H9 (cell line): ENCODE results near the gene FBXO2. TPM values are rescaled to one million over a fixed set of nuclear protein-coding genes. Genes with fewer than 3 reads are reported as not detected.

Experiments
- DNase-seq: peaks from one replicate; pipeline ENCODE4 v3.0.0-alpha.2; 2017
- H2AFZ ChIP-seq: one replicate; pipeline ENCODE4 v1.6.1; 2013; ENCODE audit warnings: mild to moderate bottlenecking, low read length, control low read depth, moderate library complexity
- H2AK5ac ChIP-seq: 2 replicates; pipeline ENCODE4 v1.6.1; 2013; ENCODE audit warnings: low read length, control low read depth, mixed read lengths; ENCODE audit not compliant: insufficient read length
- H2BK120ac ChIP-seq: one replicate; pipeline ENCODE4 v1.6.1; 2013; ENCODE audit warnings: low read depth, mild to moderate bottlenecking, low read length, control low read depth, inconsistent platforms; ENCODE audit not compliant: poor library complexity, severe bottlenecking
- H2BK12ac ChIP-seq: 2 replicates; pipeline ENCODE4 v1.6.1; 2013; ENCODE audit warnings: low read length, control low read depth, mixed read lengths, low read depth; ENCODE audit not compliant: insufficient read length
- H2BK15ac ChIP-seq: 2 replicates; pipeline ENCODE4 v1.6.1; 2013; ENCODE audit warnings: low read depth, low read length, control low read depth
- H2BK20ac ChIP-seq: one replicate; pipeline ENCODE4 v1.6.1; 2013; ENCODE audit warnings: low read depth, mild to moderate bottlenecking, low read length, control low read depth, inconsistent platforms; ENCODE audit not compliant: poor library complexity, severe bottlenecking
- H2BK5ac ChIP-seq: 2 replicates; pipeline ENCODE4 v1.6.1; 2013; ENCODE audit warnings: low read length, control low read depth, mixed read lengths; ENCODE audit not compliant: insufficient read length
- H3K14ac ChIP-seq: 2 replicates; pipeline ENCODE4 v1.6.1; 2013; ENCODE audit warnings: low read length, control low read depth; ENCODE audit not compliant: insufficient read depth
- H3K18ac ChIP-seq: 2 replicates; pipeline ENCODE4 v1.6.1; 2013; ENCODE audit warnings: low read depth, mild to moderate bottlenecking, mixed read lengths, low read length, control low read depth; ENCODE audit not compliant: insufficient read length
- H3K23ac ChIP-seq: 2 replicates; pipeline ENCODE4 v1.6.1; 2013; ENCODE audit warnings: low read length, control low read depth, mixed read lengths, low read depth; ENCODE audit not compliant: insufficient read length
- H3K23me2 ChIP-seq: 2 replicates; pipeline ENCODE4 v1.6.1; 2013; ENCODE audit warnings: low read depth, mild to moderate bottlenecking, mixed read lengths, low read length, control low read depth; ENCODE audit not compliant: insufficient read length, poor library complexity, severe bottlenecking
- H3K27ac ChIP-seq: 2 replicates; pipeline ENCODE4 v1.5.1; 2013; ENCODE audit warnings: low read length, control low read depth, mixed read lengths, low read depth; ENCODE audit not compliant: insufficient read length
- H3K27me3 ChIP-seq: 2 replicates; pipeline ENCODE4 v1.6.1; 2013; ENCODE audit warnings: low read length, control low read depth, inconsistent platforms; ENCODE audit not compliant: insufficient read depth
- H3K4ac ChIP-seq: 2 replicates; pipeline ENCODE4 v1.6.1; 2013; ENCODE audit warnings: low read depth, mild to moderate bottlenecking, control low read depth, inconsistent platforms, low read length, moderate library complexity
- H3K4me1 ChIP-seq: 2 replicates; pipeline ENCODE4 v1.6.1; 2013; ENCODE audit warnings: low read length, control low read depth, inconsistent platforms; ENCODE audit not compliant: insufficient read depth
- H3K4me2 ChIP-seq: 2 replicates; pipeline ENCODE4 v1.6.1; 2013; ENCODE audit warnings: low read length, control low read depth, mixed read lengths; ENCODE audit not compliant: insufficient read length, insufficient read depth
- H3K56ac ChIP-seq: 2 replicates; pipeline ENCODE4 v1.6.1; 2013; ENCODE audit warnings: low read depth, mild to moderate bottlenecking, mixed read lengths, low read length, control low read depth; ENCODE audit not compliant: insufficient read length
- H3K79me1 ChIP-seq: 2 replicates; pipeline ENCODE4 v1.6.1; 2013; ENCODE audit warnings: low read depth, mild to moderate bottlenecking, moderate library complexity, low read length, control low read depth, inconsistent platforms; ENCODE audit not compliant: insufficient read depth, poor library complexity, severe bottlenecking
- H3K79me2 ChIP-seq: 2 replicates; pipeline ENCODE4 v1.6.1; 2013; ENCODE audit warnings: low read length, control low read depth, inconsistent platforms; ENCODE audit not compliant: insufficient read depth
- H3K9ac ChIP-seq: 2 replicates; pipeline ENCODE4 v1.6.1; 2013; ENCODE audit warnings: low read length, control low read depth, mixed read lengths; ENCODE audit not compliant: insufficient read length; ENCODE audit errors: extremely low read depth
- H3K9me3 ChIP-seq: one replicate; pipeline ENCODE4 v1.6.1; 2013; ENCODE audit warnings: low read depth, low read length, inconsistent platforms; ENCODE audit not compliant: control insufficient read depth
- H3T11ph ChIP-seq: one replicate; pipeline ENCODE4 v1.6.1; 2013; ENCODE audit warnings: mild to moderate bottlenecking, low read length, control low read depth, inconsistent platforms
- H4K20me1 ChIP-seq: one replicate; pipeline ENCODE4 v1.6.1; 2013; ENCODE audit not compliant: control insufficient read depth, insufficient read length, insufficient read depth
- H4K5ac ChIP-seq: 2 replicates; pipeline ENCODE4 v1.6.1; 2013; ENCODE audit warnings: low read depth, mild to moderate bottlenecking, mixed read lengths, low read length, control low read depth; ENCODE audit not compliant: insufficient read length
- H4K8ac ChIP-seq: replicated peaks from 2 replicates; pipeline ENCODE4 v1.6.1; 2013; ENCODE audit warnings: low read length, control low read depth, mixed read lengths, low read depth; ENCODE audit not compliant: insufficient read length
- H4K91ac ChIP-seq: 2 replicates; pipeline ENCODE4 v1.6.1; 2013; ENCODE audit warnings: low read depth, mild to moderate bottlenecking, moderate library complexity, mixed read lengths, low read length, control low read depth; ENCODE audit not compliant: insufficient read length
- H3K27ac Mint-ChIP-seq, 3 experiments: 2 replicates in 2 of 3; 3 replicates in 1 of 3; pipeline ENCODE4 v1.8.0; 2020 to 2021; ENCODE audit warnings: mixed read lengths in 3 of 3, mild to moderate bottlenecking in 1 of 3, moderate library complexity in 1 of 3
- H3K27me3 Mint-ChIP-seq: 2 replicates; pipeline ENCODE4 v1.8.0; 2021; ENCODE audit warnings: low read depth, mild to moderate bottlenecking, moderate library complexity, mixed read lengths
- H3K36me3 Mint-ChIP-seq, 3 experiments: 2 replicates in 2 of 3; 3 replicates in 1 of 3; pipeline ENCODE4 v1.8.0; 2020 to 2021; ENCODE audit warnings: low read depth in 3 of 3, mixed read lengths in 3 of 3; ENCODE audit not compliant: insufficient read depth in 1 of 3
- H3K4me1 Mint-ChIP-seq, 2 experiments: 2 replicates each; pipeline ENCODE4 v1.8.0; 2020; ENCODE audit warnings: mixed read lengths in 2 of 2
- H3K4me3 Mint-ChIP-seq, 2 experiments: 2 replicates in 1 of 2; 3 replicates in 1 of 2; pipeline ENCODE4 v1.8.0; 2020 to 2021; ENCODE audit warnings: mild to moderate bottlenecking in 2 of 2, mixed read lengths in 2 of 2, moderate library complexity in 1 of 2
- H3K9me3 Mint-ChIP-seq, 2 experiments: 2 replicates in 1 of 2; 3 replicates in 1 of 2; pipeline ENCODE4 v1.8.0; 2020; ENCODE audit warnings: mild to moderate bottlenecking in 2 of 2, mixed read lengths in 2 of 2, moderate library complexity in 1 of 2
- CTCF ChIP-seq: fragments of 200-600 bp; sonication (generic); conservative IDR thresholded peaks from 3 replicates; pipeline ENCODE4 v1.8.0; 2021; ENCODE audit warnings: antibody characterized with exemption, mild to moderate bottlenecking
- WGBS: extraction: QIAGEN DNeasy Blood & Tissue Kit; methylation state at CpG from one replicate; pipeline ENCODE4 v1.1.7; 2013; ENCODE audit warnings: missing lambda C conversion rate, low lambda C conversion rate, mixed read lengths; ENCODE audit not compliant: insufficient read length; ENCODE audit errors: extremely low coverage; 5-methylcytosine and 5-hydroxymethylcytosine counted together
- total RNA-seq: library from RNA; stranded (reverse); gene quantifications from 2 replicates; pipeline ENCODE4 v1.2.1, GENCODE V29; 2021

FBXO2 gene
- total RNA-seq, 1 experiment from 2014 or later: 28.9 TPM

- Histone ChIP-seq H3K23me2 (peaks cover 9% of the 10 kb centered on the region), H2BK12ac (no peak overlapping the region), H2BK5ac (no peak overlapping the region), H4K5ac (no peak overlapping the region), H3K9me3 (no peaks in the 10 kb centered on the region), H3K18ac (no peak overlapping the region), H3K79me1 (no peaks in the 10 kb centered on the region), H4K20me1 (no peaks in the 10 kb centered on the region), H2BK120ac (no peak overlapping the region), H2AFZ (no peak overlapping the region), H2BK15ac (no peak overlapping the region), H3K9ac (no peak overlapping the region), H3T11ph (no peak overlapping the region), H3K27ac (no peak overlapping the region), H4K91ac (no peak overlapping the region), H3K14ac (no peak overlapping the region), H3K4ac (no peak overlapping the region), H4K8ac (no peak overlapping the region), H2AK5ac (no peak overlapping the region), H3K27me3 (no peaks in the 10 kb centered on the region; the same call in 1 of the 2 replicates), H2BK20ac (no peak overlapping the region), H3K79me2 (no peaks in the 10 kb centered on the region), H3K56ac (no peak overlapping the region), H3K4me2 (peak overlapping the region; percentile 14), H3K23ac (no peak overlapping the region), H3K4me1 (no peaks in the 10 kb centered on the region; the same call in 1 of the 2 replicates)
- H3K4me1 Mint-ChIP-seq: peaks cover 21 to 31% of the 10 kb centered on the region in 2 experiments
- no peaks in the 10 kb centered on the region; a peak in 1 of 7 replicates for H3K36me3 Mint-ChIP-seq
- H3K27ac Mint-ChIP-seq: peak overlapping the region in 1 of 3 experiments; percentile 65; a peak in 2 of 7 replicates
- peak; percentile 49; the same call in 2 of the 3 replicates for TF ChIP-seq CTCF
- H3K27me3 Mint-ChIP-seq: peaks cover 45% of the 10 kb centered on the region
- WGBS: no CpG with 5 or more reads among the region's 47 CpGs
- peak overlapping the region; percentile 41 for H3K4me3 Mint-ChIP-seq
- no peaks in the 10 kb centered on the region; a peak in 1 of 5 replicates for H3K9me3 Mint-ChIP-seq
- DNase-seq: peak; percentile 86
These were observed 3.8 kb downstream of the FBXO2 start for GRCh38 chr1:11650331-11650991.
